SK-N-SH treated with all-trans-retinoic acid at 6 μM for 48 hours (cell line): ENCODE data around the gene DISP3.

ENCODE experiments used
- SNAI2 ChIP-seq: fragments of 250-450 bp; sonication (Bioruptor Pico); IDR thresholded peaks from 2 replicates; pipeline ENCODE4 v1.5.0; 2020; ENCODE audit warnings: mild to moderate bottlenecking, moderate library complexity
- TF ChIP-seq, protein P1 (sequence below): fragments of 250-450 bp; sonication (Bioruptor Pico); IDR thresholded peaks from 2 replicates; pipeline ENCODE4 v1.8.0; 2021; ENCODE audit warnings: low read depth, mild to moderate bottlenecking, moderate library complexity, borderline replicate concordance
- TF ChIP-seq, protein P2 (sequence below): fragments of 250-450 bp; sonication (Bioruptor Pico); IDR thresholded peaks from 2 replicates; pipeline ENCODE4 v1.5.1; 2020; ENCODE audit warnings: low read depth, mild to moderate bottlenecking, moderate library complexity

DNA sequence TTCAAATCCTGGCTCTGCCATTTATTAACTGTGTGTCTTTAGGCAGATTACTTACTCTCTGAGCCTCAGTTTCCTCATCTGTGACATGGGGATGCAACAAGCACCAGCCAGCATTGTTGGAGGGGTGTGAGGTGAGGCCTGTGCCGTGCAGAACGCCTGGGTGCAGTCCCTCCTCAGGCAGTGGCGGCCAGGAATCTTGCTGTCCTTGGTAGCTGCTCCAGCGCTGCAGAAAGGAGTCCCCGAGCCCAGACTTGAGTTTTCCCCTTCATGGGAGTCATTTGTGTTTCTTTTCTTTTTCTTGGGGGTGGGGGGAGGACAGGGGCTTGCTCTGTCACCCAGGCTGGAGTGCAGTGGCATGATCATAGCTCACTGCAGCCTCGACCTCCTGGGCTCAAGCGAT lies 46.6 kb downstream of the DISP3 start:
- no peak for TF ChIP-seq SNAI2 (CRISPR knock-in tag)
- TF ChIP-seq, protein P1, sequence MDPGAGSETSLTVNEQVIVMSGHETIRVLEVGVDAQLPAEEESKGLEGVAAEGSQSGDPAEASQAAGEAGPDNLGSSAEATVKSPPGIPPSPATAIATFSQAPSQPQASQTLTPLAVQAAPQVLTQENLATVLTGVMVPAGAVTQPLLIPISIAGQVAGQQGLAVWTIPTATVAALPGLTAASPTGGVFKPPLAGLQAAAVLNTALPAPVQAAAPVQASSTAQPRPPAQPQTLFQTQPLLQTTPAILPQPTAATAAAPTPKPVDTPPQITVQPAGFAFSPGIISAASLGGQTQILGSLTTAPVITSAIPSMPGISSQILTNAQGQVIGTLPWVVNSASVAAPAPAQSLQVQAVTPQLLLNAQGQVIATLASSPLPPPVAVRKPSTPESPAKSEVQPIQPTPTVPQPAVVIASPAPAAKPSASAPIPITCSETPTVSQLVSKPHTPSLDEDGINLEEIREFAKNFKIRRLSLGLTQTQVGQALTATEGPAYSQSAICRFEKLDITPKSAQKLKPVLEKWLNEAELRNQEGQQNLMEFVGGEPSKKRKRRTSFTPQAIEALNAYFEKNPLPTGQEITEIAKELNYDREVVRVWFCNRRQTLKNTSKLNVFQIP (CRISPR knock-in tag): no peak
- TF ChIP-seq, protein P2, sequence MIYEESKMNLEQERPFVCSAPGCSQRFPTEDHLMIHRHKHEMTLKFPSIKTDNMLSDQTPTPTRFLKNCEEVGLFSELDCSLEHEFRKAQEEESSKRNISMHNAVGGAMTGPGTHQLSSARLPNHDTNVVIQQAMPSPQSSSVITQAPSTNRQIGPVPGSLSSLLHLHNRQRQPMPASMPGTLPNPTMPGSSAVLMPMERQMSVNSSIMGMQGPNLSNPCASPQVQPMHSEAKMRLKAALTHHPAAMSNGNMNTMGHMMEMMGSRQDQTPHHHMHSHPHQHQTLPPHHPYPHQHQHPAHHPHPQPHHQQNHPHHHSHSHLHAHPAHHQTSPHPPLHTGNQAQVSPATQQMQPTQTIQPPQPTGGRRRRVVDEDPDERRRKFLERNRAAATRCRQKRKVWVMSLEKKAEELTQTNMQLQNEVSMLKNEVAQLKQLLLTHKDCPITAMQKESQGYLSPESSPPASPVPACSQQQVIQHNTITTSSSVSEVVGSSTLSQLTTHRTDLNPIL (CRISPR knock-in tag): no peak
